Left renal pelvis (tissue), 4 donors: Measurements from ENCODE around the gene IGSF3. TPM values are rescaled to one million over a fixed set of nuclear protein-coding genes. Genes with fewer than 3 reads are reported as not detected.
"Not testable (repeated sequence)": the region's sequence is repeated elsewhere in the genome, so short reads cannot be mapped to it uniquely, and the experiment has no call there.

Experiments
- DNase-seq, 4 donors: peaks; one replicate each; pipeline ENCODE4 v3.0.0-alpha.2; 2013; ENCODE audit warnings: low read depth in 4 of 4, low spot score in 3 of 4
- polyA plus RNA-seq, 4 donors: library from polyadenylated mRNA; unstranded; fragments of 120-200 nt; gene quantifications; one replicate each; pipeline ENCODE4 v1.2.1, GENCODE V29; 2013; ENCODE audit not compliant: insufficient read length in 4 of 4

The IGSF3 gene
- polyA plus RNA-seq, 4 donors, result 18.6 to 31.4 (median 27.4) TPM

- DNase-seq, result no peak
These were observed 86.8 kb downstream of the IGSF3 start for GRCh38 chr1:116580446-116581322.

GRCh38 chr1:116579259-116579875, 88.2 kb downstream of the IGSF3 start:
- DNase-seq, result no peak

DNA sequence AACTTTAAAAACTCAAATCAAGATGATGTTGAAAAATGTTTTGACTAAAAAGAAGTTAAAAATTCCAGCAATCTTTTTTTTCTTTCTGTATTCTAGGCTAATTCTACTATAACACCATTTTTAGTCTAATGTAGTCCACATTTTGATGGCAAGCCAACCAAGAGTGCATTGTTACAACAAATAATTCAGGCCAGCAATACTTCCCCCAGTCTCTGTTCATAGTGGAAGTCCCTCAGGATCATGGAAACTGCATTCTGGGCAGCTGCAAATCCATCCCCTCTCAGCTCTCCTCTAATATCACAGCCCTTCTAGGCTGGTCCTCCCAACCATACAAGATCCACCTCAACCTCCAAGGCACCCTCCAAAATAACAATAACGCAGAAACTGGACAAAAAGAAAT, 89.0 kb downstream of the IGSF3 start:
- DNase-seq, result no peak

GRCh38 chr1:116577759-116578314, 89.7 kb downstream of the IGSF3 start:
- DNase-seq, result no peak

GRCh38 chr1:116574581-116575291, 92.8 kb downstream of the IGSF3 start:
- DNase-seq, result peak in 3 of 4 donors; percentile 50 to 60 (median 50)

- DNase-seq, result no peak
These were observed 94.0 kb downstream of the IGSF3 start for GRCh38 chr1:116573431-116574095.

GRCh38 chr1:116572771-116573430, 94.6 kb downstream of the IGSF3 start:
- DNase-seq, result no peak

DNA sequence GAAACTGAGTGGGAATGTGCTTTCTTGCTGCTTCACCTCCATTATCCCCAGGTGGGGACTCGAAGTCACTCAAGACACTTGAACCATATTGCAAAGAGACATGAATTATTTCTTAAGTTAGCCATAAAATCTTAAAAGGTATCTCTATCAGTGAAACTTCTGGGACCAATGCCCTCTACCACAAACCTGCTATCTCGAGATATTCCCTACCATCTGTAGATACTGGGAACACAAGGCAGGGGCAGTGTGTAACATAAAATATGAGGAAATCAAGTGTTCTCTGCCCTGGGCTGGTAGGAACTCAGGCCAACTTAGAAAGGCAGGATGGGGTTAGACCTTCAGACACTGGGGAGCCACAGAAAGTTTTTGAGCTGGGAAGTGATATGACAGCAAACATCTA, 95.4 kb downstream of the IGSF3 start:
- no peak for DNase-seq

GRCh38 chr1:116571215-116571919, 96.2 kb downstream of the IGSF3 start:
- no peak for DNase-seq

DNA sequence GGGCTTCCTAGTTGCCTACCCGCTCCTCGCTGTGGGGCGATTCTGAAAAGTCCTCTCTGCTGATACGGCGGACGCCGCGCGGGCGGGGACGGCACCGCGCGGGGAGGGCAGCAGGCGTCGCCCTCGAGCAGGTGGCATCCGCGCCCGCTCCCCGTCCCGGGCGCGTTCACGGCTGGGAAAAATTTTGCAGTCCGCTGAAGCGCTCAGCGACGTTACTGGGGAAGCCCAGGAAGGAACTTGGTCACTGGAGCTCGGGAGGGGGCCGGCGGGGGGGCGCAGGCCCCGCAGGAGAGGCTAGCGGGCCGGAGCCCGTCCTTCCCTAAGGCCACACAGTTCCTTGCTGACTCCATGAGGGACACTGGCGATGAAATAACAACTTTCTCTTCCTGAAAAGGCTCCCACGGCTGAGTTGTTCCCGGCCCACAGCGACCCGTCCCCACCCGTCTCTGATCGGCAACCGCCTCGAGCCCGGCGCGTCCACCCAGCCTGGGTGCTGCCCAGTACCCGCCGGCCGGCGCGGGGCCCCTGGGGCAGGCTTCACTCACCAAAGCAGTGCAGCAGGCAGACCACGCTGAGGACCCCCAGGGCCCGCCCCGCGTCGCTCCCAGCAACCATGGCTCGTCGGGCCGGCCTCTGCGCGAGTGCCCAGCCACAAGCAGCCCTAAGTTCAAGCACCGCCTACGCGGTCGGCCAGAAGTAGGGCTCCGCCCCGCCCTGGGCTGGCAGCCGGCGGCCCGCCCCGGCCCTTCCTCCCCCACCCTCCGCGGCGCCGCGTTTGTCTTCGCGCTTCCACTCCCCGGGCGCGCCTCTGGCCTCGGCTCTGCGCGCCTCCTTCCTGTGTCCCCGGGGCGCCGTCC, 96.9 kb downstream of the IGSF3 start, which contains the start of gene CD58:
TSS of gene CD58 (minus strand) at position 669 of the 857 bp plus-strand sequence. CDS start at position 615, 54 bp downstream.
- peak; percentile 58 to 65 (median 62) for DNase-seq

GRCh38 chr1:116569776-116570357, 97.7 kb downstream of the IGSF3 start:
- DNase-seq, result no peak

DNA sequence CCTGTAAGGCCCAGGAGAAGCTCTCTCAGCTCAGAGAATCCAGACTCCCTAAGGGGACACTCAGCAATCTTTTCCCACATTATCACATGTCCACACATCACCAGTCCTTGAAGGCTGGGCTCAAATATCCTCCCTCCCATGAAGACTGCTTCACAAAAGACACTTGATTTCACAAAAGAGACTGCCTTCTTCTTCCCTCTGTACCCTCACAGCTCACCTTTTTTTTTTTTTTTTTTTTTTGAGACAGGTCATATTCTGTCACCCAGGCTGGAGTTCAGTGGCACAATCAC, 98.2 kb downstream of the IGSF3 start:
- no peak for DNase-seq

- DNase-seq, result no peak
These were observed 98.7 kb downstream of the IGSF3 start for GRCh38 chr1:116568662-116569380.

GRCh38 chr1:116567790-116568661, 99.5 kb downstream of the IGSF3 start:
- DNase-seq, result no peak

DNA sequence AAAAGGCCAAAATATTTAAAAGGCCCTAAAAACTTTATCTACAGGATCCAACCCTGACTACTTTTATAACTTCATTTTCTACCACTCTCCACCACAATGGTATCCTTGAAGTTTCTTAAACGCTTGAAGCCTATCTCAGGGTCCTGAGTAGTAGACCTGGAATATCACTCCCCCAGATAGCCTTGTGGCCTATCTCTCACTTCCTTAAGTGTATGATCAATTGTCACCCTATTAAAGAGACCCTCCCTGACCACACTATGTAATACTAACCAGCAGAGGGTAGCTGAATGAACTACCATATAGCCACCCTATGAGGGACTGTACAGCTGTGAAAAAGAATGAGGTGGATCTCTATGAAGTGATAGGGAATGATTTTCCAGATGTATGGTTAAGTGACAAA, 102.3 kb downstream of the IGSF3 start:
- no peak for DNase-seq

DNA sequence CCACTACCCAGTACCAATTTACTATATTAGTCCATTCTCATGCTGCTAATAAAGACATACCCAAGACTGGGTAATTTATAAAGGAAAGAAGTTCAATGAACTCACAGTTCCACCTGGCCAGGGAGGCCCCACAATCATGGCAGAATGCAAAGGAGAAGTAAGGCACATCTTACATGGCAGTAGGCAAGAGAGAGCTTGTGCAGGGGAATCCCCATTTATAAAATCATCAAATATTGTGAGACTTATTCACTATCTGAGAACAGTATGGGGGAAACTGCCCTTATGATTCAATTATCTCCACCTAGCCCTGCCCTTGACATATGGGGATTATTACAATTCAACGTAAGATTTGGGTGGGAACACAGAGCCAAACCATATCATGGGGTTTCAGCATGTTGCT, 103.1 kb downstream of the IGSF3 start:
- no peak for DNase-seq

DNA sequence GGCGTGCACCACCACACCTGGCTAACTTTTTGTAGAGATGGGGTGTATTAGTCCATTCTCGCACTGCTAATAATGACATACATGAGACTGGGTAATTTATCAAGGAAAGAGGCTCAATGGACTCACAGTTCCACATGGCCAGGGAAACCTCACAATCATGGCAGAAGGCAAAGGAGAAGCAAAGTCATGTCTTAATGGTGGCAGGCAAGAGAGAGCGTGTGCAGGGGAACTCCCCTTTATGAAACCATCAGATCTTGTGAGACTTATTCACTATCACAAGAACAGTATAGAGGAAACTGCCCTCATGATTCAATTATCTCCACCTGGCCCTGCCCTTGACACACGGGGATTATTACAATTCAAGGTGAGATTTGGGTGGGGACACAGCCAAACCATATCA, 105.1 kb downstream of the IGSF3 start:
- not testable (repeated sequence) for DNase-seq
